Calu3 (cell line): Measurements from ENCODE around the gene ZNF582. TPM values are rescaled to one million over a fixed set of nuclear protein-coding genes. Genes with fewer than 3 reads are reported as not detected.
"Not testable (repeated sequence)": the region's sequence is repeated elsewhere in the genome, so short reads cannot be mapped to it uniquely, and the experiment has no call there.

Experiments used
- BruUV-seq: library from RNA; stranded (reverse); fragments of 400-500 nt; replicated peaks from 2 replicates; lab custom pipeline; 2021; lab: Mats Ljungman, UMichigan
- CTCF ChIA-PET: fragments of 300-600 bp; sonication (Branson Sonifier 250); formaldehyde crosslinking; loops from one replicate; lab custom pipeline; 2022; ENCODE audit warnings: antibody characterized with exemption; lab: Charles Lee
- DNase-seq: peaks from one replicate; pipeline ENCODE4 v3.0.0; 2022
- H3K27ac Mint-ChIP-seq: one replicate; pipeline ENCODE4 v1.8.0; 2022; ENCODE audit warnings: mixed read lengths; ENCODE audit not compliant: unreplicated experiment
- H3K27me3 Mint-ChIP-seq: one replicate; pipeline ENCODE4 v1.8.0; 2022; ENCODE audit warnings: mixed read lengths; ENCODE audit not compliant: unreplicated experiment
- H3K36me3 Mint-ChIP-seq: one replicate; pipeline ENCODE4 v1.8.0; 2022; ENCODE audit warnings: mild to moderate bottlenecking, moderate library complexity, mixed read lengths; ENCODE audit not compliant: insufficient read depth, unreplicated experiment
- H3K4me1 Mint-ChIP-seq: one replicate; pipeline ENCODE4 v1.8.0; 2022; ENCODE audit warnings: mild to moderate bottlenecking, low read depth, mixed read lengths; ENCODE audit not compliant: unreplicated experiment
- H3K4me3 Mint-ChIP-seq: one replicate; pipeline ENCODE4 v1.8.0; 2022; ENCODE audit warnings: mild to moderate bottlenecking, low read depth, moderate library complexity, mixed read lengths; ENCODE audit not compliant: unreplicated experiment
- H3K9me3 Mint-ChIP-seq: one replicate; pipeline ENCODE4 v1.8.0; 2022; ENCODE audit warnings: low read depth, mixed read lengths; ENCODE audit not compliant: unreplicated experiment
- intact Hi-C: fragments of 100-400 bp; cut with micrococcal nuclease; formaldehyde crosslinking; loops from one replicate; pipeline ENCODE4 v1.10.0; 2022; ENCODE audit not compliant: unreplicated experiment
- total RNA-seq: library from RNA; stranded (reverse); gene quantifications from 2 replicates; pipeline ENCODE4 v1.2.3, GENCODE V29; 2022
- TF ChIP-seq, protein P1 (sequence below): fragments of 200-600 bp; IDR thresholded peaks from one replicate; pipeline ENCODE4 v1.8.0; 2022; ENCODE audit warnings: antibody characterized with exemption; ENCODE audit not compliant: unreplicated experiment

The ZNF582 gene
- total RNA-seq, 1 experiment from 2014 or later = 1.5 TPM

DNA sequence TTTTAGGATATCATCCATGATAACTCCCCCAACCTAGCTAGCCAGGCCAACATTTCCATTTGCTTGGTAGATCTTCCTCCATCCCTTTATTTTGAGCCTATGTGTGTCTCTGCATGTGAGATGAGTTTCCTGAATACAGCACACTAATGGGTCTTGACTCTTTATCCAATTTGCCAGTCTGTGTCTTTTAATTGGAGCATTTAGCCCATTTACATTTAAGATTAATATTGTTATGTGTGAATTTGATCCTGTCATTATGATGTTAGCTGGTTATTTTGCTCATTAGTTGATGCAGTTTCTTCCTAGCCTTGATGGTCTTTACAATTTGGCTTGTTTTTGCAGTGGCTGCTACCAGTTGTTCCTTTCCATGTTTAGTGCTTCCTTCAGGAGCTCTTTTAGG is 58.0 kb downstream of the ZNF582 start:
- BruUV-seq, DNase-seq, H3K9me3 Mint-ChIP-seq, H3K36me3 Mint-ChIP-seq, H3K4me1 Mint-ChIP-seq, H3K27ac Mint-ChIP-seq, H3K4me3 Mint-ChIP-seq: not testable (repeated sequence)
- intact Hi-C loops = loop anchor here (10.0 kb wide), 1 partner anchor 161 kb away; the partner anchor contains the start of gene GALP
- CTCF ChIA-PET = interaction anchor here (2.5 kb wide), 1 partner anchor 269 kb away, joined by 73 read pairs; no protein-coding TSS in a partner anchor
- peaks cover 12% of the 10 kb centered on the region for H3K27me3 Mint-ChIP-seq

DNA sequence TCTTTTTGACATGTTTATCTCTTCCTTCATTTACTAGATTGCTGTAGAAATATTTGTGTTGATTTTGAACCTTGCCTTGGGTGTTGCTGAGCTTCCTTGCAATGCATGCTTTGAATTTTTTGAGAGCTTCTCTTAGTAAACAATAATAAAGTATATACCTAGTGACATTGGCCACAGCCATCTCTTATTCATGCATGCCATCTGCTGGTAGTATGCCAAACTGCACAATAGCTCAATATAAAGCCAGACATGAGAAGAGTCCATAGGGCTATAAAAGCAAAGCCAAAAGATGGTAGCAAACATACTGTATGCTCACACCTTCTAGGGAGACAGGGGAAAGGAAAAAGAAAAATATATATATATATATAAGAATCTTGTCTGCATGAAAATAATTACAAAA is 59.8 kb downstream of the ZNF582 start:
- Mint-ChIP-seq H3K36me3 (no peaks in the 10 kb centered on the region), H3K27ac (no peak overlapping the region), H3K4me1 (no peaks in the 10 kb centered on the region), H3K9me3 (peaks cover 2% of the 10 kb centered on the region), H3K4me3 (no peak overlapping the region), H3K27me3 (peaks cover 12% of the 10 kb centered on the region)
- TF ChIP-seq, protein P1, sequence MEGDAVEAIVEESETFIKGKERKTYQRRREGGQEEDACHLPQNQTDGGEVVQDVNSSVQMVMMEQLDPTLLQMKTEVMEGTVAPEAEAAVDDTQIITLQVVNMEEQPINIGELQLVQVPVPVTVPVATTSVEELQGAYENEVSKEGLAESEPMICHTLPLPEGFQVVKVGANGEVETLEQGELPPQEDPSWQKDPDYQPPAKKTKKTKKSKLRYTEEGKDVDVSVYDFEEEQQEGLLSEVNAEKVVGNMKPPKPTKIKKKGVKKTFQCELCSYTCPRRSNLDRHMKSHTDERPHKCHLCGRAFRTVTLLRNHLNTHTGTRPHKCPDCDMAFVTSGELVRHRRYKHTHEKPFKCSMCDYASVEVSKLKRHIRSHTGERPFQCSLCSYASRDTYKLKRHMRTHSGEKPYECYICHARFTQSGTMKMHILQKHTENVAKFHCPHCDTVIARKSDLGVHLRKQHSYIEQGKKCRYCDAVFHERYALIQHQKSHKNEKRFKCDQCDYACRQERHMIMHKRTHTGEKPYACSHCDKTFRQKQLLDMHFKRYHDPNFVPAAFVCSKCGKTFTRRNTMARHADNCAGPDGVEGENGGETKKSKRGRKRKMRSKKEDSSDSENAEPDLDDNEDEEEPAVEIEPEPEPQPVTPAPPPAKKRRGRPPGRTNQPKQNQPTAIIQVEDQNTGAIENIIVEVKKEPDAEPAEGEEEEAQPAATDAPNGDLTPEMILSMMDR = peak; percentile 78
- DNase-seq = peak; percentile 69
- intact Hi-C loops = loop anchor here (1.0 to 10.0 kb wide), 4 partner anchors 80 to 267 kb away; partner anchors contain the start of gene GALP
- no TSS peak for BruUV-seq
- CTCF ChIA-PET = interaction anchor here (0.5 to 4.1 kb wide), 29 partner anchors 15 to 781 kb away, joined by 3 to 190 read pairs (median 5); partner anchors contain the start of genes ZNF784, ZNF787 and ZSCAN5A

Other genes starting within 250 kb of the ZNF582 start
- gene GALP, start 217.5 kb downstream of the ZNF582 start, total RNA-seq = not detected in 2 replicates
- not detected in 2 replicates for gene ZSCAN5B, start 195.8 kb downstream of the ZNF582 start, total RNA-seq
- gene ZSCAN5C, start 191.3 kb downstream of the ZNF582 start, total RNA-seq = not detected in 2 replicates
- not detected in 2 replicates for gene EDDM13, start 120.8 kb downstream of the ZNF582 start, total RNA-seq
- gene ZSCAN5A, start 78.7 kb downstream of the ZNF582 start, total RNA-seq = 13.5 and 14.9 TPM in 2 replicates
- gene ZNF583, start 10.8 kb upstream of the ZNF582 start, total RNA-seq = 2.3 and 3.8 TPM in 2 replicates
- gene ZNF667, start 83.8 kb upstream of the ZNF582 start, total RNA-seq = not detected in 2 replicates
- 0.07 TPM in 1 of 2 replicates, not detected in the other for gene ZNF471, start 114.3 kb upstream of the ZNF582 start, total RNA-seq
- gene ZFP28, start 145.4 kb upstream of the ZNF582 start, total RNA-seq = not detected in 2 replicates
- 0.68 and 1.4 TPM in 2 replicates for gene ZNF470, start 173.9 kb upstream of the ZNF582 start, total RNA-seq
- gene ZNF71, start 201.8 kb upstream of the ZNF582 start, total RNA-seq = 1.7 and 1.8 TPM in 2 replicates
- not detected in 2 replicates for gene SMIM17, start 249.6 kb upstream of the ZNF582 start, total RNA-seq